ENCODE measurements around the gene HMX3. TPM values are rescaled to one million over a fixed set of nuclear protein-coding genes. Genes with fewer than 3 reads are reported as not detected.
A peak's percentile ranks its signal among the peaks of the same experiment; 100 is the strongest.

The HMX3 gene
- total RNA-seq, 1 experiment from 2014 or later, result not detected

DNA sequence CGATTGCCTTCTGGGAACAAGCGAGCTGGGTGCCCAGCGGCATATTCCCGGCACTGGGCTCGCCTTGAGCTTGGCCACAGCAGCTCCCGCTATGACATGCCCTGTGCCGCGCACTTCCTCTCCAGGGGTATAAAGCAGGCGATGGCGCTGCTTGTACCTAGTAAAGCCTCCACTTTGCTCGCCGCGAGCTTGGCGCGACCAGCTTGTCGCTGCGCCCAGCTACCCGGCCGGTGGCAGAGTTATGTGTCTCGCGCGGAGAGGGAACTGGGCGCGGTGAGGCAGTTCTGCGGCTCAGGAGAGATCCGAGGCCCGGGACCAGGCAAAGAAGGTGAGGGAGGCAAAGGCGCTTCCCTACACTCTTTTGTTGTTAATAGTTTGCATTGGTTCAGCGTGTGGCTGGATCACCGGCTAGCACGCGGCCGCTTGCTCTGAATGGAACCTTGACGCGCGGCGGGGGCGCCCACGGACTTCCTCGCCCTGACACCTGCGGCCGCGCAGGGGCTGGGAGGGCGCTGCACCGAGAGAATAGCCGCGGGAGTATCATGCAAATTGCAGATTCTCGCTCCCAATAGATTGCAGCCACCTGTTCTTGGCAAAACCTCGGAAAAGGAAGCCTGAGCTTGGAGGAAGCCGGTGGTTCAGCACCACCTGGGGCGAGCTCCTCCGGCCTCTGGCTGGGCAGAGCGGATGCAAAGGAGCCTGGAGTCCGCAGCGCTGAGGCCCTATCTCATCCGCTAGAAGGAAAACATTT lies 15.4 kb downstream of the HMX3 start:
- H3K36me3 Mint-ChIP-seq (ENCODE audit: insufficient read depth, unreplicated experiment), result peaks cover 6% of the 10 kb centered on the region
- no peak for DNase-seq (ENCODE audit: unreplicated experiment)

DNA sequence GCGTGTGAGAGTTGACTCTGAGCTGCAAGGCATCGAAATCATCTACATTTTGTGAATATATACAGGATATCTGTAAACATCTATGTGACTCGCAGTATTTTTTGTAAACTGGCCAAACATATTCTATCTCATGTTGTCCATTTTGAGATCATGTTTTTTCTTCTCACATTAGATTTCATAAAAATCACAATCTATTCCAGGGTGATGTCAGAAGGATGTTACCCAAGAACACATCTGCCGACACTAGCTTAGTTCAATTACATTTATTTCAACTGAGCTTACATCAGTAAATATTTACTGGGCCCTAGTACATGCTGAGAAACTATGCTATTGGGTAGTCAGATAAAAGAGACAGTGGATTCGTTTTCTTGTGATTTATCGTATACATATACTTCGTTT lies 16.0 kb downstream of the HMX3 start:
- Mint-ChIP-seq H3K4me3 (ENCODE audit: unreplicated experiment) (no peak overlapping the region), H3K36me3 (ENCODE audit: insufficient read depth, unreplicated experiment) (peaks cover 11% of the 10 kb centered on the region), H3K27me3 (ENCODE audit: insufficient read depth, unreplicated experiment) (peaks cover 11% of the 10 kb centered on the region), H3K27ac (ENCODE audit: low read depth, unreplicated experiment) (no peak overlapping the region), H3K9me3 (ENCODE audit: unreplicated experiment) (no peaks in the 10 kb centered on the region), H3K4me1 (ENCODE audit: insufficient read depth, unreplicated experiment) (peaks cover 13% of the 10 kb centered on the region)
- BruUV-seq (replicated peaks), result no TSS peak
- ChIA-PET CTCF (interaction anchor here (0.7 to 1.2 kb wide), 2 partner anchors 18 to 51 kb away, joined by 3 to 4 read pairs; no protein-coding TSS in a partner anchor), POLR2A (no interaction called here)
- intact Hi-C loops (cut with micrococcal nuclease), result loop anchor here (10.0 kb wide), 1 partner anchor 133 kb away; no protein-coding TSS in a partner anchor
- no peak for DNase-seq (ENCODE audit: unreplicated experiment)
- TF ChIP-seq, protein P1, sequence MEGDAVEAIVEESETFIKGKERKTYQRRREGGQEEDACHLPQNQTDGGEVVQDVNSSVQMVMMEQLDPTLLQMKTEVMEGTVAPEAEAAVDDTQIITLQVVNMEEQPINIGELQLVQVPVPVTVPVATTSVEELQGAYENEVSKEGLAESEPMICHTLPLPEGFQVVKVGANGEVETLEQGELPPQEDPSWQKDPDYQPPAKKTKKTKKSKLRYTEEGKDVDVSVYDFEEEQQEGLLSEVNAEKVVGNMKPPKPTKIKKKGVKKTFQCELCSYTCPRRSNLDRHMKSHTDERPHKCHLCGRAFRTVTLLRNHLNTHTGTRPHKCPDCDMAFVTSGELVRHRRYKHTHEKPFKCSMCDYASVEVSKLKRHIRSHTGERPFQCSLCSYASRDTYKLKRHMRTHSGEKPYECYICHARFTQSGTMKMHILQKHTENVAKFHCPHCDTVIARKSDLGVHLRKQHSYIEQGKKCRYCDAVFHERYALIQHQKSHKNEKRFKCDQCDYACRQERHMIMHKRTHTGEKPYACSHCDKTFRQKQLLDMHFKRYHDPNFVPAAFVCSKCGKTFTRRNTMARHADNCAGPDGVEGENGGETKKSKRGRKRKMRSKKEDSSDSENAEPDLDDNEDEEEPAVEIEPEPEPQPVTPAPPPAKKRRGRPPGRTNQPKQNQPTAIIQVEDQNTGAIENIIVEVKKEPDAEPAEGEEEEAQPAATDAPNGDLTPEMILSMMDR (IDR thresholded peaks at IDR 0.05; ENCODE audit: unreplicated experiment), result no peak

More for the DNA sequence above, 15.4 kb downstream of the HMX3 start:
- ChIA-PET POLR2A (no interaction called here), CTCF (interaction anchor here (0.6 to 1.2 kb wide), 3 partner anchors 18 to 150 kb away, joined by 3 to 4 read pairs (median 3); no protein-coding TSS in a partner anchor)
- H3K27me3 Mint-ChIP-seq (ENCODE audit: insufficient read depth, unreplicated experiment), result peaks cover 11% of the 10 kb centered on the region
- H3K4me1 Mint-ChIP-seq (ENCODE audit: insufficient read depth, unreplicated experiment), result peaks cover 9% of the 10 kb centered on the region
- intact Hi-C loops (cut with micrococcal nuclease), result loop anchor here (10.0 kb wide), 1 partner anchor 134 kb away; no protein-coding TSS in a partner anchor
- H3K4me3 Mint-ChIP-seq (ENCODE audit: unreplicated experiment), result no peak overlapping the region
- H3K9me3 Mint-ChIP-seq (ENCODE audit: unreplicated experiment), result no peaks in the 10 kb centered on the region
- BruUV-seq (replicated peaks), result no TSS peak
- no peak overlapping the region for H3K27ac Mint-ChIP-seq (ENCODE audit: low read depth, unreplicated experiment)
- TF ChIP-seq, protein P1 (IDR thresholded peaks at IDR 0.05; ENCODE audit: unreplicated experiment), result no peak

DNA sequence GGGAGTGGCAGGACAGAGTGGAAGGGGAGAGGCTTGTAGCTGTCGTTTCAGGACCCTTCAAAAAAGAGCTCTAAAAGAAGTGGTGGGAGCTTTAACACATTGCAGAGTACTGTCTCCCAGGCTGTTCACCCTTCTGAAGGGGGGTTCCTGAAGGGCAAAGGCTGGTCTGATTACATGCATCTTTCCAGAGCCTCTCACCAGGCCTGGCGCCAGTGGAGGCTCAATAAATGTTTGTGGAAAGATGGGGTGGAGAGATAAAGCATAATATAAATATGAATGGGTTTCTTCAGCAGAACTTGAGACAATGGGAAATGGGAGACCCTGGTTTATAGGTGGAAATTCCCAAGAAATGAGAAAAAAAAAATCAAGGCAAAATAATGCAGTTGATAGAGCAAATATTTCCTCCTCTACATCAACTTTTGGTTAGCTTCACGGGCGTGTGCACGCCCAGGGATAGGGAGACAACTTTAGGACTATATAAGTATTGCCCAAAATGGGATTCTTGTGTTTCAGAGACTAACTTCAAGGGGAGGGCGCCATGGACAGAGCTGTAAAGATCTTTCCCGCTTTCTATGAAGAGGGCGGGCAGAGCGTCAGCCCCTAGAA lies 17.8 kb downstream of the HMX3 start:
- intact Hi-C loops (cut with micrococcal nuclease), result loop anchor here (2.0 to 10.0 kb wide), 2 partner anchors 131 to 227 kb away; no protein-coding TSS in a partner anchor
- Mint-ChIP-seq H3K27me3 (ENCODE audit: insufficient read depth, unreplicated experiment) (peaks cover 9% of the 10 kb centered on the region), H3K27ac (ENCODE audit: low read depth, unreplicated experiment) (peak overlapping the region; percentile 92), H3K9me3 (ENCODE audit: unreplicated experiment) (no peaks in the 10 kb centered on the region), H3K4me1 (ENCODE audit: insufficient read depth, unreplicated experiment) (peaks cover 32% of the 10 kb centered on the region), H3K4me3 (ENCODE audit: unreplicated experiment) (peak overlapping the region; percentile 95), H3K36me3 (ENCODE audit: insufficient read depth, unreplicated experiment) (peaks cover 30% of the 10 kb centered on the region)
- no peak for DNase-seq (ENCODE audit: unreplicated experiment)
- TF ChIP-seq, protein P1 (IDR thresholded peaks at IDR 0.05; ENCODE audit: unreplicated experiment), result no peak
- ChIA-PET POLR2A (interaction anchor here (0.6 to 3.6 kb wide), 23 partner anchors 8 to 842 kb away, joined by 3 to 39 read pairs (median 4); partner anchors contain the start of genes ACADSB and IKZF5), CTCF (interaction anchor here (0.6 to 1.8 kb wide), 9 partner anchors 9 to 357 kb away, joined by 3 to 12 read pairs (median 4); no protein-coding TSS in a partner anchor)
- no TSS peak for BruUV-seq (replicated peaks)

Measured in MCF 10A (cell line).